NT2/D1 (cell line): Measurements from ENCODE around the gene CSF3R.
A peak's percentile ranks its signal among the peaks of the same experiment; 100 is the strongest.

Source experiments
- SUZ12 ChIP-seq: IDR thresholded peaks from 2 replicates; pipeline ENCODE4 v1.6.1; 2011; ENCODE audit not compliant: insufficient read length, insufficient read depth; ENCODE audit errors: extremely low read depth
- YY1 ChIP-seq: IDR thresholded peaks from 2 replicates; pipeline ENCODE4 v1.6.1; 2011; ENCODE audit not compliant: insufficient read length, insufficient read depth
- ZNF274 ChIP-seq: IDR thresholded peaks from 2 replicates; pipeline ENCODE4 v1.6.1; 2011; ENCODE audit warnings: mild to moderate bottlenecking, low read depth, low read length

DNA sequence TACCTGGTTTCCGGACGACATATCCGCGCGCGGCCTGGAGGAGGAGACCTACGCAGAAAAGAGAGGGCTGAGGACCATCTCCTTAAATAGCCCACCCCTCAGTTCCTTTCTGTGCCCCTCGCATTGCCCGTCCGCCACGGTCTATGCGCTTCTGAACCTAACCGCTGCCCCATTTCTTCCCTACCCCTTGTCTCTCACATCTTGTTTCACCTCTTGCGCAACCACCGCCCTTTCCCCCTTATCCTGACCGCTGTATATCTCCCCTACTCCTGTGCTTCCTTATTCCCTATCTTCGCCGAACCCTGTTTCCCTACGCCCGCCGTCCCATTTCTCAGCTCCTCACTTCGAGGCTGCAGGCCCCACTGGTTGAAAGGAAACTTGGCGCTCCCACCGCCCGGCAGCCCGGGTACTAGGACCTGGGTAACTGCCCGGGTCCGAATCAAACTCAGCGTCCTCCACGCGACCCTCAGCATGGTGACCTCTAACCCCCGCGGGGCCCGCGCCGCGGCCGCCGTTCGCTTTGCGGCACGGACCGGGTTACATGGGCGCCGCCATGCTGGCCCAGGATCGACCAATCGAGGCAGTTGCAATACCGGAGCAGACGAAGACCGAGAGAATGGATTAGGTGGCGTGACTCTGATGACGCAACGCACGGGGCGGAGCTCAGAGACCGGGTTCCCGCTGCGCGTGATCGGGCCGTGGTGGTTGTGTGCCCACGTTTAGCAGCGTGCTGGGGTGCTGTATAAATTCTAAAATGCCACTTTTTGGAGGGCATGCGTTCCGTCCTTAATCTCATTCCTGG, 18.7 kb downstream of the CSF3R start, which contains the start of gene MRPS15:
- TF ChIP-seq ZNF274, result no peak
- peak; percentile 99 for TF ChIP-seq YY1
- no peak for TF ChIP-seq SUZ12
